ENCODE measurements around the gene ALDOA.
"Not testable (repeated sequence)": the region's sequence is repeated elsewhere in the genome, so short reads cannot be mapped to it uniquely, and the experiment has no call there.

ALDOA gene

GRCh38 chr16:30065102-30065942 lies at the start of gene ALDOA:
Gene ALDOA, plus strand, starts transcription at chr16:30065760. Its CDS starts 1,138 bp downstream, at chr16:30066898.
- DNase-seq = peak; percentile 83

GRCh38 chr16:30016555-30017276 lies 48.8 kb upstream of the ALDOA start:
- DNase-seq = no peak

- DNase-seq = no peak
Measured at GRCh38 chr16:30017277-30017656, 48.3 kb upstream of the ALDOA start.

GRCh38 chr16:30017937-30018336 lies 47.6 kb upstream of the ALDOA start:
- DNase-seq = not testable (repeated sequence)

- DNase-seq = no peak
Measured at GRCh38 chr16:30018731-30019158, 46.8 kb upstream of the ALDOA start.

- no peak for DNase-seq
Measured at GRCh38 chr16:30022887-30023286, 42.7 kb upstream of the ALDOA start, which contains the start of gene C16orf92. Gene C16orf92, plus strand, starts transcription at chr16:30023198. Its CDS starts 143 bp downstream, at chr16:30023341.

- DNase-seq = no peak
Measured at GRCh38 chr16:30023586-30023985, 42.0 kb upstream of the ALDOA start.

GRCh38 chr16:30024451-30024850 lies 41.1 kb upstream of the ALDOA start:
- DNase-seq = no peak

GRCh38 chr16:30025156-30025555 lies 40.4 kb upstream of the ALDOA start:
- no peak for DNase-seq

- DNase-seq = no peak
Measured at GRCh38 chr16:30025574-30025973, 40.0 kb upstream of the ALDOA start.

GRCh38 chr16:30026449-30026848 lies 39.1 kb upstream of the ALDOA start:
- no peak for DNase-seq

- no peak for DNase-seq
Measured at GRCh38 chr16:30027588-30028437, 37.7 kb upstream of the ALDOA start.

- no peak for DNase-seq
Measured at GRCh38 chr16:30028438-30029076, 37.0 kb upstream of the ALDOA start.

- no peak for DNase-seq
Measured at GRCh38 chr16:30030011-30030685, 35.4 kb upstream of the ALDOA start.

GRCh38 chr16:30030841-30031413 lies 34.6 kb upstream of the ALDOA start, which contains the start of gene TLCD3B:
Gene TLCD3B, minus strand, starts transcription at chr16:30031271. Its CDS starts 744 bp downstream, at chr16:30030527.
- no peak for DNase-seq

- no peak for DNase-seq
Measured at GRCh38 chr16:30031477-30031918, 34.1 kb upstream of the ALDOA start.

- no peak for DNase-seq
Measured at GRCh38 chr16:30032083-30032819, 33.3 kb upstream of the ALDOA start.

GRCh38 chr16:30033270-30033669 lies 32.3 kb upstream of the ALDOA start:
- DNase-seq = no peak

GRCh38 chr16:30040221-30040620 lies 25.3 kb upstream of the ALDOA start:
- no peak for DNase-seq

- DNase-seq = not testable (repeated sequence)
Measured at GRCh38 chr16:30040690-30041089, 24.9 kb upstream of the ALDOA start.

- no peak for DNase-seq
Measured at GRCh38 chr16:30041841-30042240, 23.7 kb upstream of the ALDOA start.
